Fibroblast of villous mesenchyme (primary cell): ENCODE results near the gene EIF2AK2. TPM values are rescaled to one million over a fixed set of nuclear protein-coding genes. Genes with fewer than 3 reads are reported as not detected.

Source experiments
- DNase-seq: peaks from one replicate; pipeline ENCODE4 v3.0.0-alpha.2; 2010; ENCODE audit warnings: low read depth
- H3K4me3 ChIP-seq: 2 replicates; pipeline ENCODE4 v1.5.1; 2011; ENCODE audit warnings: low read depth, mild to moderate bottlenecking, low read length
- total RNA-seq: library from RNA; depleted of rRNA; stranded (reverse); fragments of >200 nt; gene quantifications from 2 replicates; pipeline ENCODE4 v1.2.3, GENCODE V29; 2012
- TF ChIP-seq, protein P1 (sequence below): IDR thresholded peaks from 2 replicates; pipeline ENCODE4 v1.5.1; 2012; ENCODE audit warnings: low read depth, mild to moderate bottlenecking, low read length; ENCODE audit not compliant: insufficient read depth

The EIF2AK2 gene
- total RNA-seq, 1 donor, result 48.4 TPM

DNA sequence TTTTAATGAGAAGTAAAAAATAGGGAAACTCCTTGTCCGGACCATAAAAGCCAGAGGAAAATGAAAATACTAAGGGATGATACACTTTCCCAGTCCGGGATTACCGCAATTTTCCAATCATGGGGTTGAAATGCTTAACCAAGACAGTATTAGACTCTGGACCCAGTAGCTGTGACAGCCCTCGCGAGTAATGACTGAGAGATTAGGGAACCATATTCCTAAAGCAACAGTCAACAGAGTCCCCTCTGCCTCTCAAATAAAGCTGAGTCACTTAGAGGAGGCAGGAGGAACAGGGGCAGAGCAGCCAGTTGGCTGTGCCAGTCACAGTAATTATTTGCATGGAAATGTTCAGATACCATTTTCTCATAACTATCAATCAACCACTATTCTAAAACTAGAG lies 37.6 kb downstream of the EIF2AK2 start:
- no peak overlapping the region for H3K4me3 ChIP-seq
- TF ChIP-seq, protein P1, sequence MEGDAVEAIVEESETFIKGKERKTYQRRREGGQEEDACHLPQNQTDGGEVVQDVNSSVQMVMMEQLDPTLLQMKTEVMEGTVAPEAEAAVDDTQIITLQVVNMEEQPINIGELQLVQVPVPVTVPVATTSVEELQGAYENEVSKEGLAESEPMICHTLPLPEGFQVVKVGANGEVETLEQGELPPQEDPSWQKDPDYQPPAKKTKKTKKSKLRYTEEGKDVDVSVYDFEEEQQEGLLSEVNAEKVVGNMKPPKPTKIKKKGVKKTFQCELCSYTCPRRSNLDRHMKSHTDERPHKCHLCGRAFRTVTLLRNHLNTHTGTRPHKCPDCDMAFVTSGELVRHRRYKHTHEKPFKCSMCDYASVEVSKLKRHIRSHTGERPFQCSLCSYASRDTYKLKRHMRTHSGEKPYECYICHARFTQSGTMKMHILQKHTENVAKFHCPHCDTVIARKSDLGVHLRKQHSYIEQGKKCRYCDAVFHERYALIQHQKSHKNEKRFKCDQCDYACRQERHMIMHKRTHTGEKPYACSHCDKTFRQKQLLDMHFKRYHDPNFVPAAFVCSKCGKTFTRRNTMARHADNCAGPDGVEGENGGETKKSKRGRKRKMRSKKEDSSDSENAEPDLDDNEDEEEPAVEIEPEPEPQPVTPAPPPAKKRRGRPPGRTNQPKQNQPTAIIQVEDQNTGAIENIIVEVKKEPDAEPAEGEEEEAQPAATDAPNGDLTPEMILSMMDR, result no peak
- DNase-seq, result no peak

DNA sequence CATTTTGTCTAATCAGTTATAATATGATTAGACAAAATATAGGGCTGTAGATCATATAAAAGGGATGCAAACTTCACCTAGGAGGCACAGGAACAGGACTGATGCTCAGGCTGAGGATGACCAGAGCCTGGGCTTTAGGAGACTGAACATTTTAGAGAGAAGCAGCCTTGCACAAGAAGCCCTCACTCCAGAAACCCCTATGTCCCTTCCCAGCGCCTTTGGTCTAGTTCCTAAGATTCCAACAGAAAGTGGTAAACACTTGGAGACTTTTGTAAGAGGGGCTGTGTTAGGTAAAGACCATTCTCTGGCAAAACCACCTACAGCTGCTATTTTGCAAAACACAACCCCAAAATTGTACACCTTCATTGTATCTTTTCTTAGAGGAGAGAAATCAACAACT lies 39.2 kb downstream of the EIF2AK2 start:
- no peak for DNase-seq
- H3K4me3 ChIP-seq, result no peak overlapping the region
- TF ChIP-seq, protein P1, result no peak

DNA sequence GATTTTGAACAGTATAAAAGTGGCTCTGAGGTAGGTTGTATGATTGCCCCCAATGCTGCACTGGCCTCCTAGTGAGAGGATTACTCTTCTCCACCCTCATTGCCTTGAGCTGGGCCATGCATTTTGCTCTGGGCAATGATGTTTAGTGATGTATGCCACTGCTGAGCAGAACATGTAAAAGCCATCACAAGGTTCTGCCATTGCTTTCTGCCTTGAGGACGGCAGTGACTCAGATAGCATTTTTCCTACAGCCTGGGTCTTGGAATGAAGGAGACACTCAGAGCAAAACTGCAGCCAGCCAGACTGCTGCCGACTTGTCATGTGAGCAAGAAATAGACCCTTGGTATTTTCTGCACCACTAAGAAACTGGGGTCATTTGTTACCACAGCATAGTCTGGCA lies 44.8 kb downstream of the EIF2AK2 start:
- no peak overlapping the region for H3K4me3 ChIP-seq
- DNase-seq, result no peak
- TF ChIP-seq, protein P1, result no peak

DNA sequence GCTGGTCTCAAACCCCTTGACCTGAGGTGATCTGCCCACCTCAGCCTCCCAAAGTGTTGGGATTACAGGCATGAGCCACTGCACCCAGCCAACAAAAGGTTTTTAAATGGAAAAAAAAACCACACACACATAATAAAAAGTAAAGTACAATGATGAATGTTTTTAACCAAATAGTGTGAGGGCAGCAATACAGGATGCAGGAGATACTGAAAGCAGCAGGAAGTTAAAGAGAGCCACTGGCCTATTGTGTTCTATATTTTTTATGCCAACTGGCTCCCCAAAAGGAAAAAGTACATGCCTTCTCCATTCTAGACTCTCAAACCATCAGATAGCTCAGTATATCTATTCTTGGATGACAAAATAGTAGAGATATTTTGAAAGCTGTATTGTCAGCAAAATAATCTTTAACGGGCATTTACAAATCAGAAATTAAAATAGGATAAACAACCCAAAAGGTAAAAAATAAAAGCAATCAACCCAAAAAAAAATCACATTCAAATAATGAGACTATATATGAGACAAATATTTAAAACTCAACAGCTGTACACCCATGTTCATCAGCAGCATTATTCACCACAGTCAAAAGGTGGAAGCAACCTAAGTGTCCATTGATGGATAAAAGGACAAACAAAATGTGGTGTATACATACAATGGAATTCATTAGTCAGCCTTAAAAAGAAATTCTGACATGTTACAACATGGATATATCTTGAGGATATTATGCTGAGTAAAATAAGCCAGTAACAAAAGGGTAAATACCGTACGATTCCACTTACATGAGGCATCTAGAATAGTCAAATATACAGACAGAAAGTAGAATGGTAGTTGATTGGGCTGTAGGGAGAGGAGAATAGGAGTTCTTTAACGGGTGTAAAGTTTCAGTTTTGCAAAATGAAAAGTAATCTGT lies 46.2 kb downstream of the EIF2AK2 start:
- TF ChIP-seq, protein P1, result no peak
- no peak for DNase-seq
- H3K4me3 ChIP-seq, result no peak overlapping the region

DNA sequence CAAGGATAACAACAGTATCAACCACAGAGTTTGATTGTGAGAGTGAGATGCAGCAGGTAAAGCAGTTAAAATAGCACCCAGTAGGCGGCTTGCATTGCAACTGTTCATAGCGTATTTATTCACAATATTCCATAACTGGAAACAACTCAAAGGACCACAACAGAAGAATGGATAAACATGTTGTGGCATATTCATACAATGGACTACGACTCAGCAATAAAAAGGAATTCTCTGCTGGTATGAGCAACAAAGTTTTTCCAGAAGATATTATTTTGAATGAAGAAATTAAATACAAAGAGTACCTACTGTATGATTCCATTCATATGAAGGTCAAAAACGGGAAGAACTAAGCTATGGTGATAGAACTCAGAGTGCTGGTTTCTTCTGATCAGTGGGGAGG lies 47.3 kb downstream of the EIF2AK2 start:
- TF ChIP-seq, protein P1, result no peak
- no peak for DNase-seq
- H3K4me3 ChIP-seq, result no peak overlapping the region

DNA sequence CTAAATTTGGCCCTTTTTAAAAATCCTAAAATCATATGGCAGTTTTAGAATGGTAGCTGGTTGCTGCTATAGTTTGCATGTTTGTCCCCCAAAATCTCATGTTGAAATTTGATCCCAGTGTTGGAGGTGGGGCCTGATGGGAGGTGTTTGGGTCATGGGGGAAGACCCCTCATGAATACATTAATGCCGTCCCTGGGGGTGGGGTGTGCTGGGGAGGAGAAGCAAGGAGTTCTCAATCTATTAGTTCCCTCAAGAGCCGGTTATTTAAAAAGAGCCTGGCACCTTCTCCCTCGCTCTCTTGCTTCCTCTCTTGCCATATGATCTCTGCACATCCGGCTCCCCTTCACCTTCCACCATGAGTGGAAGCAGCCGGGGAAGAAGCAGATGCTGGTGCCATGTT lies 51.6 kb downstream of the EIF2AK2 start:
- H3K4me3 ChIP-seq, result no peak overlapping the region
- no peak for DNase-seq
- TF ChIP-seq, protein P1, result no peak
